Stimulated activated memory B cell treated with anti-CD40 and anti-IgM and Interleukin-4, amounts not matched to agents 10 μg/mL and 1 μg/mL and 100 μg/mL, for 72 hours (primary cell): ENCODE results near the gene VSNL1.
A peak's percentile ranks its signal among the peaks of the same experiment; 100 is the strongest.

Source experiments
- ATAC-seq: fragments of 150-1000 bp; cut with Tn5 transposase; 2 replicates; pipeline ENCODE4 v1.10.0; 2021
- H3K27ac Mint-ChIP-seq: one replicate; pipeline ENCODE4 v1.8.0; 2022; ENCODE audit warnings: mild to moderate bottlenecking, mixed read lengths
- H3K27me3 Mint-ChIP-seq: one replicate; pipeline ENCODE4 v1.8.0; 2022; ENCODE audit warnings: mixed read lengths
- H3K36me3 Mint-ChIP-seq: one replicate; pipeline ENCODE4 v1.8.0; 2022; ENCODE audit warnings: mixed read lengths
- H3K4me1 Mint-ChIP-seq: one replicate; pipeline ENCODE4 v1.8.0; 2022; ENCODE audit warnings: mixed read lengths
- H3K4me3 Mint-ChIP-seq: one replicate; pipeline ENCODE4 v1.8.0; 2022; ENCODE audit warnings: mild to moderate bottlenecking, moderate library complexity, mixed read lengths
- H3K9me3 Mint-ChIP-seq: one replicate; pipeline ENCODE4 v1.8.0; 2022; ENCODE audit warnings: mixed read lengths

Gene VSNL1

GRCh38 chr2:17540093-17540812 lies at the start of gene VSNL1:
Gene VSNL1 (plus strand): TSS chr2:17540696. CDS start chr2:17592075, 51,379 bp downstream.
- no peaks in the 10 kb centered on the region for H3K9me3 Mint-ChIP-seq
- H3K4me1 Mint-ChIP-seq: peaks cover 26% of the 10 kb centered on the region
- H3K4me3 Mint-ChIP-seq: peak within 1 kb of the TSS; percentile 72
- no peak for ATAC-seq
- H3K27ac Mint-ChIP-seq: no peak within 1 kb of the TSS
- H3K36me3 Mint-ChIP-seq: no peaks in the 10 kb centered on the region
- peaks cover 77% of the 10 kb centered on the region for H3K27me3 Mint-ChIP-seq

GRCh38 chr2:17495590-17495989 lies 44.9 kb upstream of the VSNL1 start:
- no peak for ATAC-seq
- no peaks in the 10 kb centered on the region for H3K36me3 Mint-ChIP-seq
- no peaks in the 10 kb centered on the region for H3K4me1 Mint-ChIP-seq
- H3K27ac Mint-ChIP-seq: no peak overlapping the region
- no peaks in the 10 kb centered on the region for H3K27me3 Mint-ChIP-seq
- no peaks in the 10 kb centered on the region for H3K9me3 Mint-ChIP-seq
- H3K4me3 Mint-ChIP-seq: no peak overlapping the region

GRCh38 chr2:17497718-17498117 lies 42.8 kb upstream of the VSNL1 start:
- Mint-ChIP-seq H3K27ac (no peak overlapping the region), H3K36me3 (no peaks in the 10 kb centered on the region), H3K4me1 (no peaks in the 10 kb centered on the region), H3K27me3 (no peaks in the 10 kb centered on the region), H3K9me3 (no peaks in the 10 kb centered on the region), H3K4me3 (no peak overlapping the region)
- ATAC-seq: no peak

GRCh38 chr2:17506736-17507616 lies 33.5 kb upstream of the VSNL1 start:
- no peaks in the 10 kb centered on the region for H3K9me3 Mint-ChIP-seq
- H3K36me3 Mint-ChIP-seq: no peaks in the 10 kb centered on the region
- no peaks in the 10 kb centered on the region for H3K4me1 Mint-ChIP-seq
- no peak for ATAC-seq
- H3K4me3 Mint-ChIP-seq: no peak overlapping the region
- H3K27ac Mint-ChIP-seq: no peak overlapping the region
- peaks cover 29% of the 10 kb centered on the region for H3K27me3 Mint-ChIP-seq

- Mint-ChIP-seq H3K36me3 (no peaks in the 10 kb centered on the region), H3K4me3 (no peak overlapping the region), H3K4me1 (peaks cover 26% of the 10 kb centered on the region), H3K9me3 (no peaks in the 10 kb centered on the region), H3K27ac (no peak overlapping the region), H3K27me3 (peaks cover 26% of the 10 kb centered on the region)
- ATAC-seq: no peak
These were observed 24.8 kb upstream of the VSNL1 start for GRCh38 chr2:17515652-17516051.

- ATAC-seq: no peak
- Mint-ChIP-seq H3K4me3 (peak overlapping the region; percentile 55), H3K27ac (no peak overlapping the region), H3K9me3 (no peaks in the 10 kb centered on the region), H3K4me1 (peaks cover 26% of the 10 kb centered on the region), H3K27me3 (peaks cover 44% of the 10 kb centered on the region), H3K36me3 (no peaks in the 10 kb centered on the region)
These were observed 22.9 kb upstream of the VSNL1 start for GRCh38 chr2:17517481-17518211.

- Mint-ChIP-seq H3K36me3 (no peaks in the 10 kb centered on the region), H3K27ac (no peak within 1 kb of the TSS), H3K27me3 (peaks cover 44% of the 10 kb centered on the region), H3K9me3 (no peaks in the 10 kb centered on the region), H3K4me3 (peak within 1 kb of the TSS; percentile 55), H3K4me1 (peaks cover 26% of the 10 kb centered on the region)
- peak; percentile 89 for ATAC-seq
These were observed 22.0 kb upstream of the VSNL1 start, which contains the start of gene RAD51AP2 for GRCh38 chr2:17518212-17519154. Gene RAD51AP2 (minus strand): TSS chr2:17518440. CDS start chr2:17518415, 25 bp downstream.

GRCh38 chr2:17519486-17519885 lies 21.0 kb upstream of the VSNL1 start:
- no peaks in the 10 kb centered on the region for H3K9me3 Mint-ChIP-seq
- no peak overlapping the region for H3K4me3 Mint-ChIP-seq
- H3K27ac Mint-ChIP-seq: no peak overlapping the region
- H3K27me3 Mint-ChIP-seq: peaks cover 51% of the 10 kb centered on the region
- ATAC-seq: no peak
- peaks cover 26% of the 10 kb centered on the region for H3K4me1 Mint-ChIP-seq
- H3K36me3 Mint-ChIP-seq: no peaks in the 10 kb centered on the region

- no peaks in the 10 kb centered on the region for H3K9me3 Mint-ChIP-seq
These were observed 19.7 kb upstream of the VSNL1 start for GRCh38 chr2:17520761-17521160.

GRCh38 chr2:17521621-17522020 lies 18.9 kb upstream of the VSNL1 start:
- Mint-ChIP-seq H3K27ac (no peak overlapping the region), H3K4me3 (no peak overlapping the region), H3K9me3 (no peaks in the 10 kb centered on the region), H3K4me1 (peaks cover 14% of the 10 kb centered on the region), H3K36me3 (no peaks in the 10 kb centered on the region), H3K27me3 (peaks cover 59% of the 10 kb centered on the region)
- no peak for ATAC-seq

More at GRCh38 chr2:17520761-17521160, 19.7 kb upstream of the VSNL1 start:
- no peaks in the 10 kb centered on the region for H3K36me3 Mint-ChIP-seq
- H3K27me3 Mint-ChIP-seq: peaks cover 59% of the 10 kb centered on the region
- no peak overlapping the region for H3K27ac Mint-ChIP-seq
- no peak overlapping the region for H3K4me3 Mint-ChIP-seq
- peaks cover 18% of the 10 kb centered on the region for H3K4me1 Mint-ChIP-seq
- ATAC-seq: no peak

GRCh38 chr2:17522303-17522702 lies 18.2 kb upstream of the VSNL1 start:
- Mint-ChIP-seq H3K36me3 (no peaks in the 10 kb centered on the region), H3K27me3 (peaks cover 53% of the 10 kb centered on the region), H3K27ac (no peak overlapping the region), H3K4me1 (peaks cover 9% of the 10 kb centered on the region), H3K4me3 (no peak overlapping the region), H3K9me3 (no peaks in the 10 kb centered on the region)
- ATAC-seq: no peak

GRCh38 chr2:17529771-17530170 lies 10.7 kb upstream of the VSNL1 start:
- H3K27me3 Mint-ChIP-seq: peaks cover 34% of the 10 kb centered on the region
- H3K36me3 Mint-ChIP-seq: no peaks in the 10 kb centered on the region
- no peaks in the 10 kb centered on the region for H3K9me3 Mint-ChIP-seq
- H3K4me3 Mint-ChIP-seq: no peak overlapping the region
- no peak overlapping the region for H3K27ac Mint-ChIP-seq
- no peaks in the 10 kb centered on the region for H3K4me1 Mint-ChIP-seq
- ATAC-seq: no peak

- no peaks in the 10 kb centered on the region for H3K36me3 Mint-ChIP-seq
- H3K4me1 Mint-ChIP-seq: no peaks in the 10 kb centered on the region
- peaks cover 52% of the 10 kb centered on the region for H3K27me3 Mint-ChIP-seq
- H3K4me3 Mint-ChIP-seq: no peak overlapping the region
- H3K27ac Mint-ChIP-seq: no peak overlapping the region
- H3K9me3 Mint-ChIP-seq: no peaks in the 10 kb centered on the region
- ATAC-seq: no peak
These were observed 7.0 kb upstream of the VSNL1 start for GRCh38 chr2:17533546-17533945.

- Mint-ChIP-seq H3K4me3 (no peak overlapping the region), H3K27me3 (peaks cover 77% of the 10 kb centered on the region), H3K27ac (no peak overlapping the region), H3K36me3 (no peaks in the 10 kb centered on the region), H3K9me3 (no peaks in the 10 kb centered on the region), H3K4me1 (peaks cover 23% of the 10 kb centered on the region)
- ATAC-seq: no peak
These were observed 4.1 kb upstream of the VSNL1 start for GRCh38 chr2:17536416-17536815.
